ENCODE results near the gene OPHN1.

The OPHN1 gene

GRCh38 chrX:68421636-68422035, 11.7 kb downstream of the OPHN1 start:
- Histone ChIP-seq H3K36me3 (ENCODE audit: control insufficient read depth, low read depth, low read length) (no peaks in the 10 kb centered on the region), H3K27ac (ENCODE audit: low read length) (no peak overlapping the region), H3K4me3 (ENCODE audit: low read length) (no peak overlapping the region), H3K27me3 (ENCODE audit: control insufficient read depth, insufficient read depth, low read length) (no peaks in the 10 kb centered on the region), H3K9ac (ENCODE audit: low read length) (no peak overlapping the region), H3K4me1 (ENCODE audit: control insufficient read depth, low read depth, low read length) (no peaks in the 10 kb centered on the region), H3K9me3 (ENCODE audit: control insufficient read depth, low read depth, low read length) (peaks cover 3% of the 10 kb centered on the region)

DNA sequence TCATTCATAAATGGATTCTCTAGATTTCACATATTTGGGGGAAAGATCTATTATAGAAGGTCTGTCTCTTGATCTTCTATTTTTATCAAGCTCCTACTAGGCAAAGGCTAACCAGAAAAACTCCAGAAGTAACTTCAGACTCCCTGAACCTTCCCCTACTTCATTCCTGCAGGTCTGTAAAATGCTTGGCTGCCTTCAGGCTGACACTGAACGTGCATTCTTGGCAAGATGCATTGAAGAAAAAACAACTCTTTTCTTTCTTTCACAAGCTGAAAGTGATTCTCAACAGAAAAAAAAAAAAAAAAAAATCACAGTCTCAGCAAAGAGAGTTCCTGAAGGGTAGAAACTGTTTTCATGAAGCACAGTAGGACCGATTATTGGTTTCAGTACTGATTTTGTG, 12.7 kb downstream of the OPHN1 start:
- Histone ChIP-seq H3K9me3 (ENCODE audit: control insufficient read depth, low read depth, low read length) (peaks cover 3% of the 10 kb centered on the region), H3K27ac (ENCODE audit: low read length) (no peak overlapping the region), H3K36me3 (ENCODE audit: control insufficient read depth, low read depth, low read length) (no peaks in the 10 kb centered on the region), H3K4me1 (ENCODE audit: control insufficient read depth, low read depth, low read length) (no peaks in the 10 kb centered on the region), H3K27me3 (ENCODE audit: control insufficient read depth, insufficient read depth, low read length) (no peaks in the 10 kb centered on the region), H3K4me3 (ENCODE audit: low read length) (no peak overlapping the region), H3K9ac (ENCODE audit: low read length) (no peak overlapping the region)

DNA sequence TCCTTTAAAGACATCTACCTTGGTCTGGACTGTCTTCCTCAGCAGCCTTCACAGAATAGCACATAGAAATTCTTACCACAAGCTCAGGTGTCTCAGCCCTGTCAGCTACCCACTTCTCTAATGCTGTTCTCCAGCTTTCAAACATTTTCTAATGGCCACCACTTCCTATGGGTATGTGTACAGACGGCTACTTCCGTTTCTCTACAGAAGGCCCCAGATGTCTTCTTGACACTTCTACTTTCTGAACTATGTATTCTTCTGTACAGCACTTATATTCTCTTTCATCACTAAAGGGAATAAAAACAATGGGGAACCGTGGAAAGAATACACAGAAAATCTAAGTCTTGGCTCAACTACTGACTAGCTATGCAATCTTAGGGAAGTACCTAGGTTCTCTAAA, 13.3 kb downstream of the OPHN1 start:
- no peaks in the 10 kb centered on the region for H3K36me3 ChIP-seq (ENCODE audit: control insufficient read depth, low read depth, low read length)
- H3K4me1 ChIP-seq (ENCODE audit: control insufficient read depth, low read depth, low read length), result no peaks in the 10 kb centered on the region
- H3K27me3 ChIP-seq (ENCODE audit: control insufficient read depth, insufficient read depth, low read length), result no peaks in the 10 kb centered on the region
- H3K27ac ChIP-seq (ENCODE audit: low read length), result no peak overlapping the region
- H3K9me3 ChIP-seq (ENCODE audit: control insufficient read depth, low read depth, low read length), result peaks cover 3% of the 10 kb centered on the region
- H3K4me3 ChIP-seq (ENCODE audit: low read length), result no peak overlapping the region
- no peak overlapping the region for H3K9ac ChIP-seq (ENCODE audit: low read length)

GRCh38 chrX:68417651-68418050, 15.6 kb downstream of the OPHN1 start:
- Histone ChIP-seq H3K36me3 (ENCODE audit: control insufficient read depth, low read depth, low read length) (no peaks in the 10 kb centered on the region), H3K4me1 (ENCODE audit: control insufficient read depth, low read depth, low read length) (no peaks in the 10 kb centered on the region), H3K9me3 (ENCODE audit: control insufficient read depth, low read depth, low read length) (peaks cover 3% of the 10 kb centered on the region), H3K9ac (ENCODE audit: low read length) (no peak overlapping the region), H3K27me3 (ENCODE audit: control insufficient read depth, insufficient read depth, low read length) (no peaks in the 10 kb centered on the region), H3K4me3 (ENCODE audit: low read length) (no peak overlapping the region), H3K27ac (ENCODE audit: low read length) (no peak overlapping the region)

GRCh38 chrX:68416592-68416991, 16.7 kb downstream of the OPHN1 start:
- Histone ChIP-seq H3K27ac (ENCODE audit: low read length) (no peak overlapping the region), H3K9me3 (ENCODE audit: control insufficient read depth, low read depth, low read length) (no peaks in the 10 kb centered on the region)

DNA sequence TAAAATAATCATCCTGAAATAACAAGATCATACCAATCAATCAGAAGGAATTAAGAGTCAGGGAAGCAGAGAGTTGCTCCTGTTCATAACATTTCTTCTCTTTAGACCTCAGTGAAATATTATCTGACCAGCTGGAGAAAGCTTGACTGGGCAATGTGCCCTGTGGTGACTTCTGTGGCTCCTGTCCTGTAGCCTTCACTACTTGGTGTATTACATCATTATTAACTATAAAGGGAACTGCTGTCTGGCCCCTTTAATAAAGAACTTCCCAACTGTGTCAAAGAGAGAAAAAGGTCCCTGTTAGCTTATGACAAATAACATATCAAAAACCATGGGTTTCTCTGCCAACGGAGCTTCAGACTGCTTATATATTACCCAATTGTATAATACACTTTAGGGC, 18.0 kb downstream of the OPHN1 start:
- no peaks in the 10 kb centered on the region for H3K36me3 ChIP-seq (ENCODE audit: control insufficient read depth, low read depth, low read length)
- H3K9ac ChIP-seq (ENCODE audit: low read length), result no peak overlapping the region
- H3K27ac ChIP-seq (ENCODE audit: low read length), result no peak overlapping the region
- no peaks in the 10 kb centered on the region for H3K4me1 ChIP-seq (ENCODE audit: control insufficient read depth, low read depth, low read length)
- H3K9me3 ChIP-seq (ENCODE audit: control insufficient read depth, low read depth, low read length), result no peaks in the 10 kb centered on the region
- H3K4me3 ChIP-seq (ENCODE audit: low read length), result no peak overlapping the region
- H3K27me3 ChIP-seq (ENCODE audit: control insufficient read depth, insufficient read depth, low read length), result no peaks in the 10 kb centered on the region

More at GRCh38 chrX:68416592-68416991, 16.7 kb downstream of the OPHN1 start:
- H3K27me3 ChIP-seq (ENCODE audit: control insufficient read depth, insufficient read depth, low read length), result no peaks in the 10 kb centered on the region
- no peaks in the 10 kb centered on the region for H3K36me3 ChIP-seq (ENCODE audit: control insufficient read depth, low read depth, low read length)
- no peak overlapping the region for H3K9ac ChIP-seq (ENCODE audit: low read length)
- no peak overlapping the region for H3K4me3 ChIP-seq (ENCODE audit: low read length)
- no peaks in the 10 kb centered on the region for H3K4me1 ChIP-seq (ENCODE audit: control insufficient read depth, low read depth, low read length)

DNA sequence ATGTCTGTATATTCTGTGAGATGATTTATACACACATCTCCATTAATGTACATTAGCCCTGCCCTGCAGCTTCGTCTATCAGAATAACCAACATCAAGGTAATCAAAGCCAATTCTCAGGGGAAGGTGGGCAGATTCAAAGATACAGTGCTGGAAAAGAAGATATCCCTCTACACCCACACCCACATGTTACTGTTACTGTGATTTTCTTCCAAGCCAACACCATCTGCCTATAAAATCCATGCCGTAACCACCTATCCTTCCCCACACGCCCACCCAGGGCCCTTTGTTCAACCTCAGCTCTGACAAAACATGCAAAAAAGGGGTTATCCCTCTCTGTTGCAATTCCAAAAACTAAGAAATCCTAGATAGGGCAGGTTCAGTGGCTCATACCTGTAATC, 20.0 kb downstream of the OPHN1 start:
- Histone ChIP-seq H3K9ac (ENCODE audit: low read length) (no peak overlapping the region), H3K27me3 (ENCODE audit: control insufficient read depth, insufficient read depth, low read length) (no peaks in the 10 kb centered on the region), H3K36me3 (ENCODE audit: control insufficient read depth, low read depth, low read length) (no peaks in the 10 kb centered on the region)

GRCh38 chrX:68411729-68412128, 21.6 kb downstream of the OPHN1 start:
- Histone ChIP-seq H3K4me3 (ENCODE audit: low read length) (no peak overlapping the region), H3K9ac (ENCODE audit: low read length) (no peak overlapping the region)

More for the DNA sequence above, 20.0 kb downstream of the OPHN1 start:
- no peaks in the 10 kb centered on the region for H3K4me1 ChIP-seq (ENCODE audit: control insufficient read depth, low read depth, low read length)
- no peak overlapping the region for H3K4me3 ChIP-seq (ENCODE audit: low read length)
- peaks cover 7% of the 10 kb centered on the region for H3K9me3 ChIP-seq (ENCODE audit: control insufficient read depth, low read depth, low read length)
- H3K27ac ChIP-seq (ENCODE audit: low read length), result no peak overlapping the region

GRCh38 chrX:68409194-68409593, 24.1 kb downstream of the OPHN1 start:
- peaks cover 7% of the 10 kb centered on the region for H3K9me3 ChIP-seq (ENCODE audit: control insufficient read depth, low read depth, low read length)
- H3K4me3 ChIP-seq (ENCODE audit: low read length), result no peak overlapping the region
- no peaks in the 10 kb centered on the region for H3K27me3 ChIP-seq (ENCODE audit: control insufficient read depth, insufficient read depth, low read length)

More at GRCh38 chrX:68411729-68412128, 21.6 kb downstream of the OPHN1 start:
- peaks cover 7% of the 10 kb centered on the region for H3K9me3 ChIP-seq (ENCODE audit: control insufficient read depth, low read depth, low read length)
- H3K4me1 ChIP-seq (ENCODE audit: control insufficient read depth, low read depth, low read length), result no peaks in the 10 kb centered on the region
- H3K27me3 ChIP-seq (ENCODE audit: control insufficient read depth, insufficient read depth, low read length), result no peaks in the 10 kb centered on the region
- no peak overlapping the region for H3K27ac ChIP-seq (ENCODE audit: low read length)
- H3K36me3 ChIP-seq (ENCODE audit: control insufficient read depth, low read depth, low read length), result no peaks in the 10 kb centered on the region

GRCh38 chrX:68403522-68403921, 29.8 kb downstream of the OPHN1 start:
- H3K27ac ChIP-seq (ENCODE audit: low read length), result no peak overlapping the region
- no peaks in the 10 kb centered on the region for H3K9me3 ChIP-seq (ENCODE audit: control insufficient read depth, low read depth, low read length)
- H3K36me3 ChIP-seq (ENCODE audit: control insufficient read depth, low read depth, low read length), result no peaks in the 10 kb centered on the region
- H3K4me3 ChIP-seq (ENCODE audit: low read length), result no peak overlapping the region
- no peaks in the 10 kb centered on the region for H3K4me1 ChIP-seq (ENCODE audit: control insufficient read depth, low read depth, low read length)
- no peaks in the 10 kb centered on the region for H3K27me3 ChIP-seq (ENCODE audit: control insufficient read depth, insufficient read depth, low read length)
- no peak overlapping the region for H3K9ac ChIP-seq (ENCODE audit: low read length)

More at GRCh38 chrX:68409194-68409593, 24.1 kb downstream of the OPHN1 start:
- H3K4me1 ChIP-seq (ENCODE audit: control insufficient read depth, low read depth, low read length), result no peaks in the 10 kb centered on the region
- no peak overlapping the region for H3K9ac ChIP-seq (ENCODE audit: low read length)
- H3K36me3 ChIP-seq (ENCODE audit: control insufficient read depth, low read depth, low read length), result no peaks in the 10 kb centered on the region
- H3K27ac ChIP-seq (ENCODE audit: low read length), result no peak overlapping the region

- no peak overlapping the region for H3K27ac ChIP-seq (ENCODE audit: low read length)
- H3K4me1 ChIP-seq (ENCODE audit: control insufficient read depth, low read depth, low read length), result no peaks in the 10 kb centered on the region
Observed at GRCh38 chrX:68403038-68403437, 30.3 kb downstream of the OPHN1 start.

GRCh38 chrX:68402094-68402493, 31.2 kb downstream of the OPHN1 start:
- H3K4me3 ChIP-seq (ENCODE audit: low read length), result no peak overlapping the region
- H3K27me3 ChIP-seq (ENCODE audit: control insufficient read depth, insufficient read depth, low read length), result no peaks in the 10 kb centered on the region
- no peak overlapping the region for H3K9ac ChIP-seq (ENCODE audit: low read length)
- H3K4me1 ChIP-seq (ENCODE audit: control insufficient read depth, low read depth, low read length), result no peaks in the 10 kb centered on the region
- no peaks in the 10 kb centered on the region for H3K36me3 ChIP-seq (ENCODE audit: control insufficient read depth, low read depth, low read length)
- peaks cover 1% of the 10 kb centered on the region for H3K9me3 ChIP-seq (ENCODE audit: control insufficient read depth, low read depth, low read length)
- H3K27ac ChIP-seq (ENCODE audit: low read length), result no peak overlapping the region

More at GRCh38 chrX:68403038-68403437, 30.3 kb downstream of the OPHN1 start:
- no peaks in the 10 kb centered on the region for H3K36me3 ChIP-seq (ENCODE audit: control insufficient read depth, low read depth, low read length)
- no peaks in the 10 kb centered on the region for H3K27me3 ChIP-seq (ENCODE audit: control insufficient read depth, insufficient read depth, low read length)
- no peak overlapping the region for H3K9ac ChIP-seq (ENCODE audit: low read length)
- no peaks in the 10 kb centered on the region for H3K9me3 ChIP-seq (ENCODE audit: control insufficient read depth, low read depth, low read length)
- no peak overlapping the region for H3K4me3 ChIP-seq (ENCODE audit: low read length)

Measured in iPS-18a (cell line).